ENCODE data around the gene CNIH3. TPM values are rescaled to one million over a fixed set of nuclear protein-coding genes. Genes with fewer than 3 reads are reported as not detected.

The CNIH3 gene
- total RNA-seq, 1 donor from 2014 or later: 0.53 TPM

GRCh38 chr1:224673141-224673540 is 57.0 kb downstream of the CNIH3 start:
- no peaks in the 10 kb centered on the region for H3K36me3 ChIP-seq (ENCODE audit: control insufficient read depth, insufficient read depth, low read length)
- no peak for TF ChIP-seq CTCF (IDR thresholded peaks at IDR 0.05; ENCODE audit: insufficient read depth, low read length, severe bottlenecking)
- DNase-seq (ENCODE audit: low read depth): no peak
- no peaks in the 10 kb centered on the region for H3K27me3 ChIP-seq (ENCODE audit: control insufficient read depth, insufficient read depth, low read length)
- H3K4me3 ChIP-seq (ENCODE audit: low read depth, low read length): no peak overlapping the region
- FAIRE-seq: no peak

- FAIRE-seq (no peak), DNase-seq (ENCODE audit: low read depth) (no peak)
- Histone ChIP-seq H3K4me3 (ENCODE audit: low read depth, low read length) (no peak overlapping the region), H3K27me3 (ENCODE audit: control insufficient read depth, insufficient read depth, low read length) (no peaks in the 10 kb centered on the region), H3K36me3 (ENCODE audit: control insufficient read depth, insufficient read depth, low read length) (no peaks in the 10 kb centered on the region)
- TF ChIP-seq CTCF (IDR thresholded peaks at IDR 0.05; ENCODE audit: insufficient read depth, low read length, severe bottlenecking): no peak
These were observed 59.5 kb downstream of the CNIH3 start for GRCh38 chr1:224675590-224675989.

- H3K36me3 ChIP-seq (ENCODE audit: control insufficient read depth, insufficient read depth, low read length): no peaks in the 10 kb centered on the region
- TF ChIP-seq CTCF (IDR thresholded peaks at IDR 0.05; ENCODE audit: insufficient read depth, low read length, severe bottlenecking): no peak
- H3K27me3 ChIP-seq (ENCODE audit: control insufficient read depth, insufficient read depth, low read length): no peaks in the 10 kb centered on the region
- no peak overlapping the region for H3K4me3 ChIP-seq (ENCODE audit: low read depth, low read length)
- FAIRE-seq (no peak), DNase-seq (ENCODE audit: low read depth) (no peak)
These were observed 60.4 kb downstream of the CNIH3 start for GRCh38 chr1:224676551-224676950.

GRCh38 chr1:224678168-224678567 is 62.1 kb downstream of the CNIH3 start:
- FAIRE-seq: no peak

GRCh38 chr1:224679606-224680005 is 63.5 kb downstream of the CNIH3 start:
- no peak overlapping the region for H3K4me3 ChIP-seq (ENCODE audit: low read depth, low read length)
- DNase-seq (ENCODE audit: low read depth) (no peak), FAIRE-seq (no peak)
- no peak for TF ChIP-seq CTCF (IDR thresholded peaks at IDR 0.05; ENCODE audit: insufficient read depth, low read length, severe bottlenecking)
- H3K36me3 ChIP-seq (ENCODE audit: control insufficient read depth, insufficient read depth, low read length): no peaks in the 10 kb centered on the region
- H3K27me3 ChIP-seq (ENCODE audit: control insufficient read depth, insufficient read depth, low read length): peaks cover 1% of the 10 kb centered on the region

More at GRCh38 chr1:224678168-224678567, 62.1 kb downstream of the CNIH3 start:
- no peak overlapping the region for H3K4me3 ChIP-seq (ENCODE audit: low read depth, low read length)
- TF ChIP-seq CTCF (IDR thresholded peaks at IDR 0.05; ENCODE audit: insufficient read depth, low read length, severe bottlenecking): no peak
- no peaks in the 10 kb centered on the region for H3K36me3 ChIP-seq (ENCODE audit: control insufficient read depth, insufficient read depth, low read length)
- DNase-seq (ENCODE audit: low read depth): no peak
- peaks cover 1% of the 10 kb centered on the region for H3K27me3 ChIP-seq (ENCODE audit: control insufficient read depth, insufficient read depth, low read length)

GRCh38 chr1:224681816-224682215 is 65.7 kb downstream of the CNIH3 start:
- peaks cover 1% of the 10 kb centered on the region for H3K27me3 ChIP-seq (ENCODE audit: control insufficient read depth, insufficient read depth, low read length)
- FAIRE-seq (no peak), DNase-seq (ENCODE audit: low read depth) (no peak)
- no peak for TF ChIP-seq CTCF (IDR thresholded peaks at IDR 0.05; ENCODE audit: insufficient read depth, low read length, severe bottlenecking)
- no peaks in the 10 kb centered on the region for H3K36me3 ChIP-seq (ENCODE audit: control insufficient read depth, insufficient read depth, low read length)
- no peak overlapping the region for H3K4me3 ChIP-seq (ENCODE audit: low read depth, low read length)
